DMS53 treated with DMSO at 0.1 percent for 48 hours (cell line): ENCODE measurements around the gene PRKAR2B.
"Not testable (repeated sequence)": the region's sequence is repeated elsewhere in the genome, so short reads cannot be mapped to it uniquely, and the experiment has no call there.

Experiments used
- DNase-seq: peaks from one replicate; lab custom pipeline; 2025; ENCODE audit not compliant: unreplicated experiment; lab: John Stamatoyannopoulos, UW

Gene PRKAR2B

GRCh38 chr7:107151538-107151937 lies 107.0 kb downstream of the PRKAR2B start:
- no peak for DNase-seq

- DNase-seq: no peak
These were observed 107.5 kb downstream of the PRKAR2B start for GRCh38 chr7:107152011-107152410.

GRCh38 chr7:107154826-107155225 lies 110.3 kb downstream of the PRKAR2B start:
- no peak for DNase-seq

GRCh38 chr7:107155726-107156125 lies 111.2 kb downstream of the PRKAR2B start:
- not testable (repeated sequence) for DNase-seq

- DNase-seq: no peak
These were observed 112.6 kb downstream of the PRKAR2B start for GRCh38 chr7:107157091-107157490.

GRCh38 chr7:107158028-107158427 lies 113.5 kb downstream of the PRKAR2B start:
- no peak for DNase-seq

GRCh38 chr7:107160389-107160788 lies 115.9 kb downstream of the PRKAR2B start:
- no peak for DNase-seq

- DNase-seq: no peak
These were observed 116.9 kb downstream of the PRKAR2B start for GRCh38 chr7:107161415-107161814.

GRCh38 chr7:107162475-107162874 lies 118.0 kb downstream of the PRKAR2B start:
- no peak for DNase-seq

- peak; percentile 73 for DNase-seq
These were observed 119.6 kb downstream of the PRKAR2B start for GRCh38 chr7:107164092-107164491.

- no peak for DNase-seq
These were observed 120.8 kb downstream of the PRKAR2B start for GRCh38 chr7:107165341-107165740.

GRCh38 chr7:107166736-107167426 lies 122.4 kb downstream of the PRKAR2B start:
- no peak for DNase-seq

- DNase-seq: peak; percentile 65
These were observed 123.2 kb downstream of the PRKAR2B start for GRCh38 chr7:107167483-107168232.

- DNase-seq: peak; percentile 100
These were observed 124.0 kb downstream of the PRKAR2B start, which contains the start of gene HBP1 for GRCh38 chr7:107168233-107169119. TSS of gene HBP1 (plus strand) at chr7:107169003. CDS start at chr7:107179894, 10,891 bp downstream.

- DNase-seq: peak; percentile 97
These were observed 124.9 kb downstream of the PRKAR2B start for GRCh38 chr7:107169120-107170050.

GRCh38 chr7:107170051-107170915 lies 125.8 kb downstream of the PRKAR2B start:
- DNase-seq: no peak

GRCh38 chr7:107171496-107171895 lies 127.0 kb downstream of the PRKAR2B start:
- no peak for DNase-seq

- no peak for DNase-seq
These were observed 127.9 kb downstream of the PRKAR2B start for GRCh38 chr7:107172276-107173032.

GRCh38 chr7:107173191-107173590 lies 128.7 kb downstream of the PRKAR2B start:
- DNase-seq: no peak
